HG03469 (cell line): Measurements from ENCODE around the gene CEP89.
"Not testable (repeated sequence)": the region's sequence is repeated elsewhere in the genome, so short reads cannot be mapped to it uniquely, and the experiment has no call there.

ENCODE experiments used
- ATAC-seq: cut with Tn5 transposase; IDR thresholded peaks from one replicate; pipeline ENCODE4 v1.9.1; 2021; ENCODE audit warnings: mild to moderate bottlenecking, moderate library complexity, moderate number of reproducible peaks; ENCODE audit not compliant: unreplicated experiment

Gene CEP89

DNA sequence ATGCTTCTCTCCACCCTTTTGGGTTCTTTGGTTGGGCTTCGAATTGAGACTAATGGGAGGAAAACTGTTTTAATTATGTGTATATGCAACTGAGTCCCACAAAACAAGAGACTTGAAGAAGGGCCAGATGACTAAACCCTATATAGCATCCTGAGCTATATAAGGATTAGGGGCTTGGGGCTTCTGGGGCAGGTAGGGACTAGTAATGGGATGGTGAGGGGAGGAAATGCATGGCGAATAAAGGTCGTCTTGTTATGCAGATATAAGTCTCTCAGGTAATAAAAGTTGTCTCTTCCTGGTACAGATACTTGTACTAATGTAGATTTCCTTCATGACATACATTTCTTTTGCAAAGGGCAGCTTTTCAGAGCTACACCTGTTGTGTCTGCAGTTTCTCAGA lies 99.4 kb downstream of the CEP89 start:
- no peak for ATAC-seq

DNA sequence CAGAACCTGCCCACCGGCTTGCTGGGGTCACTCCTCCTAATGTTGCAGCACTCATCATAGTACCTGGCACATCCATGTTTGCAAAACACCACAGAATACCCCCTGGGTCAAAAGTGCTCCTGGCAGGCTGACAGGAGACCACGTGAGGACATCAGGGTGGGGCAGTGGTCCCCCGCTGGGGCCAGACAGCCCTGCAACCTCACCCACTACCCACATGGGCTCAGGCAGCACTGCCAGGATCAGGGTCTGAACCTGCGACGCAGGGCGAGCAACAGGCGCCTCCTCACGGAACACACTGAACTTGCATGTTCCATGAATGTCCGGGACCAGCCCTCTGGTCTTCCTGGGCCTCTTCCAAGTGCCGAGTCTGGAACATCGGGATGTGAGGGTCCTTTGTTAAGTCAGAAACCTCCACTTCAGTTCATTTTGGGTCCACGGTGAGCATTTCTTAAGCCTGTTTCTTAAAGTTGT lies 100.7 kb downstream of the CEP89 start:
- ATAC-seq: no peak

DNA sequence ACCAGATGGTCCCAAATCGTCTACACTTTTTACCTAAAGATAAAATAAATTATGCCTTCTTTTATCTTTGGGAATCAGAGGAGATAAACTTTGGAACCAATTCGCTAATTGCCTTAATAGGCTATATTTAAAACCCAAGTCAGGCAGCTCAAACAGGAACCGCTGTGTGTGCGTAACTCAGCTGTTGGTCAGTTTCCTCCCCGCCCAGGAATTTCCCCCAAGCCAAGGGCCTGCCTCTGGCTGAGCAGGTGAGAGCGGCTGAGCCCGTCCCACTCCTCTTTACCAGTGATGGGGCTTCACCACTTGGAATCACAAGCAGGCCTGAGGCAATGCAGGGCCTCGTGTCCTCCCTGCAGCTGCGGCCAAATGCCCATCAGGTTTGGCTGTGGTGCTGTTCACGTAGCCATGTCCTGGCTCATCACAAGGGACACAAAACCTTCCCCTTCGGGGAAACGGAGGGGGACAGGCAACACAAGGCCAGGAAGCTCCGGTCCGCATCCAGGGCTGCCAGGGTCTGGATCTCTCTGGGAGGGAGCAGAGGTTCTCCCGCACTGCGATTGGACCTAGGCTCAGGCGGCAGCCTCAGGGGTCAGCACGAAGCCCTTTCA lies 101.7 kb downstream of the CEP89 start:
- ATAC-seq: no peak

DNA sequence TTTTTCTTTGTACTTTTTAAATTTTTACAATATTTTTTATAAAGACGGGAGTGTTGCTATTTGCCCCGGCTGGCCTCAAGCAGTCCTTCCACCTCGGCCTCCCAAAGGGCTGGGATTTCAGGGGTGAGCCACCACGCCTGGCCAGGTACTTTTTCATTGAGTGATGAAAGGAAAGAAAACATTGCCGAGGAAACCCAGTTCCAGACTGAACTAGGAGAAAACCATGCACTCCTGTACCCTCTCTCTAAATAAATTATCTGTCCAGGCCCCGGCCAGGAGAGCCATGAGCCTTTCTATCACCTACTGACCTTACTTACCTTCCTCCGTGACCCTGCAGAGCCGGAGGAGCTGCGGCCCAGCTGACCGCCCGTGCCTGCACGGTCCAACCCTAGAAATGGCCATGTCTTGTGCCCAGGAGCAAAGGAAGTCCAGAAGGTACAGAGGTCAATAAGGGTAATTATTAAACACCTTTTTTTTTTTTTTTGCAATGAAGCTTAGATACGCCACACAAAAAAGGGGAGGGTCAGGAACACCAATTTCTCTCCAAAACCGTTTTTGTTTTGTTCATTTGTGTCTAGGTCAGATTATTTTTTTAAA lies 102.3 kb downstream of the CEP89 start, which contains the start of gene SLC7A9:
Gene SLC7A9 (minus strand): TSS at position 399 of the 597 bp plus-strand sequence. CDS start 1,233 bp downstream, outside the sequence.
- ATAC-seq: no peak

GRCh38 chr19:32868206-32868950 lies 103.4 kb downstream of the CEP89 start:
- no peak for ATAC-seq

- ATAC-seq: not testable (repeated sequence)
These were observed 104.3 kb downstream of the CEP89 start for GRCh38 chr19:32867436-32867835.

GRCh38 chr19:32866564-32867265 lies 105.0 kb downstream of the CEP89 start:
- no peak for ATAC-seq

- ATAC-seq: no peak
These were observed 105.7 kb downstream of the CEP89 start for GRCh38 chr19:32866061-32866460.

DNA sequence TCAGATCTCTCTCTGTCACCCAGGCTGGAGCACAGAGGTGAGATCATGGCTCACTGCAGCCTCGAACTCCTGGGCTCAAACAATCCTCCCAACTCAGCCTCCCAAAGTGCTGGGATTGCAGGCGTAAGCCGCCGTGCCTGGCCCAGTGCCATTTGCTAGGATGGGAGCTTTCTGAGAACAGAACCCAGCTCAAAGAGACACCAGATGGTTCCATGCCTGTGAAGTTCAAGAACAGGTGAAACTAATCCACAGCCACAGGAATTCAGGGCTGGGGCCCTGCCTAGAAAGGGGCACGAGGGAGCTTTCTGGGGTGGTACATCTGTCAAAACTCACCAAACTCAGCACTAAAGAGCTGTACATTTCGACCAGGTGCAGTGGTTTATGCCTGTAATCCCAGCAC lies 106.4 kb downstream of the CEP89 start:
- no peak for ATAC-seq

DNA sequence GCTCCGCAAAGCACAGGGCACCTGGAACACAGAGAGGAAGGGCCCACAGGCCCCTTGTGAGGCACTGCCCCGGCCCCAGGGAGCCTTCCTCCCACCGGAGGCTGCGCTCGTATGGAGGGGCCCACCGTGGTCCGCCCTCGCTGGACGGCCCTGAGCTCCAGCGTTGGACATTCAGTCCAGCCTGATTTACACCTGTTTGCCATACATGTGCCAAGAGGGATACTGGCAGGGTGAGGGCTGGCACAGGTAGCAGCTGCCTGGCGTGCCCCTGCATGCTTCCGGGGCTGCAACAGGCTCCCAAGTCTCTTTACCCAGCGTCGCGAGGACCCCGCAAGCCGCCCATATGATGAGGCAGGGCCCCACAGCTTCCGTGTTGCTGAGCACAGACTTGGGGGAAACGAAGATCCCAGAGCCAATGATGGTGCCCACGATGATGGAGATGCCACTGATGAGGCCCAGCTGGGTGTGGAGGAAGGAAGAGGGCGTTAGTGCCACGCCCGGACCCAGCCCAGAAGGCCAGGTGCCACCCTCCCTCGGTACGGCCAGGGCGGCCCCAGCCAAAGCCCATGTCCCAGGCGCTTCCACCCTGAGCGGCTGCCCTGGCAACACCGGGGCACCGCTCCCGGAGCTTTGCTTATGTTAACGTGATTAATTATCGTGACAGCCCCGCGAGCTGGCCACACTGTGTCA lies 107.3 kb downstream of the CEP89 start:
- ATAC-seq: no peak

DNA sequence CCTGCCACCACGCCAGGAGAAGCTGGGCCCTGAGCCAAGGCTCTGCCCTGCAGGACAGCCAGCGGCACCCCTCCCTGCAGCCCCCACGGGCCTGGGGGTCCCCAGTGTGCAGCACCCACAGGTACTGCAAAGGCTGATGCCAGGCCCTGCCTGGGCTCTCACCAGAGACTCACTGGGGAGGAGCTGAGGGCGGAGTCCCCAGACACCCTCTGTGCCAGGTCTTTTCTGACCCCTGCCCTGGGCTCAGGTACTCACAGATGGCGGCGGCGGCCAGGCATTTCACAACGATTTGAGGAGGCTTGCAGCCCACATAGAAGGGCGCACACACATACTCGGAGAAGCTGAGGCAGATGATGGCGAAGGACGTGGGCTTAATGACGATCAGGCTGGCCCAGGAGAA lies 107.9 kb downstream of the CEP89 start:
- ATAC-seq: no peak

DNA sequence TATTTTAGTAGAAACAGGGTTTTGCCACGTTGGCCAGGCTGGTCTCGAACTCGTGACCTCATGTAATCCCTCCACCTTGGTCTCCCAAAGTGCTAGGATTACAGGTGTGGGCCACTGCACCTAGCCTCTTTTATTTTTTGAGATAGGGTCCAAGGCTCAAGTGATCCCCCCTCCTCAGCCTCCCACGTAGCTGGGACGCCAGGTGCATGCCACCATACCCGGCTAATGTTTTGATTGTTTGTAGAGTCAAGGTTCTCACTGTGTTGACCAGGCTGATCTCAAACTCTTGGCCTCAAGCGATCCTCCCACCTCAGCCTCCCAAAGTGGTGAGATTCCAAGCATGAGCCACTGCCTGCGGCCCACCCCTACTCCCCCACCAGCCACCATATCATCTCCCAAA lies 108.5 kb downstream of the CEP89 start:
- no peak for ATAC-seq

GRCh38 chr19:32862741-32863140 lies 109.0 kb downstream of the CEP89 start:
- ATAC-seq: no peak

DNA sequence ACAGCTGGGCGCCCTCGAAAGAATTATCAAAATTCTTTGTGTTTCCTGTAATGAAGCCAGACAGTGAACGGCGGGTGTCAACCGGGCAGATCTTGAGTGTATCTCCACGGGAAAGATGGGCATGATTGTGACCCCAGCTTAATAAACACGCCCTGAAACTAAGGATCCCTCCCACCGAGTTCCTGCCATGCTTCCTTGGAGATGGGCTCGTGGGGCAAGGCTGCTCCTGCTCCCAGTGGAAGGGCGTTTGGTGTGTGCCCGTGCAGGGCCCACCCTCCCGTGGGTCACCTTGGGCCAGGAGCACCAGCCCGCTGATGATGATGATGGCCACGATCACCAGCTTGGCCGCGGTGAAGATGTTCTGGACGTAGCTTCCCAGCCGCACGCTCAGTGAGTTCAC lies 109.6 kb downstream of the CEP89 start:
- no peak for ATAC-seq

DNA sequence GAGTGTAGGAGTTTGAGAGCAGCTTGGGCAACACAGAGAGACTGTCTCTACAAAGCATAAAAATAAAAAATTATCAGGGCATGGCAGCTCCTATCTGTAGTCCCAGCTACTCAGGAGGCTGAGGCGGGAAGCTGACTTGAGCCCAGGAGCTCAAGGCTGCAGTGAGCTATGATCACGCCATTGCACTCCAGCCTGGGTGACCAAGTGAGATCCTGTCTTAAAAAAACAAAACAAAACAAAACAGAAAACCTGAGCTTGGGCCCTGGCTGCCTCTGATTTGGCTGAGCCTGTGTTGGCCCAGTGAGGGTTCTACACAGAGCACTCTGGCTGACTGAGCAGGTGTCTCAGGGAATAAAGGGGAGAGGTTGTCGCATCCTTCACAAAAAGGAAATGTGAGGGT lies 110.2 kb downstream of the CEP89 start:
- no peak for ATAC-seq

DNA sequence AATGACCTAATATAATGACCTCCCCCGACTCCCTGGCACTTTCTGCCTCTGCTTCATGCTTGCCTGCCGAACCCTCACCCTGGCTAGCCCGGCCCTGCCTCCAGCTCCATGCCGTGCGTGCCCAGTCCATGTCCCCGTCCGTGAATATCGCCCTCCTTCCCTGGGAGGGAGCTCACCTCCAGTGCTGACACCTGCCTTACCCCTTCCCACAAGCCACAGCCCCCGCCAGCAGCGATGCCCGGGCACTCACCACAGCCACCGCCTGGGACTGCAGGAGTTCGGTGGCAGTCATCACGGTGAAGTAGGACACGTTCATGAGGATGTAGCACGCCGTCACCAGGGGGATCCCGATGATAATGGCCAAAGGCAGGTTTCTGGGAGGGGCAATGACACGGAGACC lies 112.2 kb downstream of the CEP89 start:
- ATAC-seq: no peak

DNA sequence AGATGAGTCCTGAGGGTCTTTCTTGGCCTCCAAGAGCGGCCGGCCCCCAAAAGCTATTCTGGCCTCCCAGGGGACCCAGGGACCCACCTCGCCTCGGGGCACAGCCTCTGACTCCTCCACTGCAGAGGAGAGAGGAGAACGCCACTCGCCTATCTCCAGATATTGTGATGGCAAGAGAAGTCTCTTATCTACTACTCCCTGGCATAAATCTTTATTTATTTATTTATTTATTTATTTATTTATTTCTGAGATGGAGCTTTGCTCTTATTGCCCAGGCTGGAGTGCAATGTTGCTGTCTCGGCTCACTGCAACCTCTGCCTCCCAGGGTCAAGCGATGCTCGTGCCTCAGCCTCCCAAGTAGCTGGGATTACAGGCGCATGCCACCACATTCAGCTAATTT lies 113.2 kb downstream of the CEP89 start:
- ATAC-seq: no peak

GRCh38 chr19:32858155-32858554 lies 113.6 kb downstream of the CEP89 start:
- ATAC-seq: no peak

DNA sequence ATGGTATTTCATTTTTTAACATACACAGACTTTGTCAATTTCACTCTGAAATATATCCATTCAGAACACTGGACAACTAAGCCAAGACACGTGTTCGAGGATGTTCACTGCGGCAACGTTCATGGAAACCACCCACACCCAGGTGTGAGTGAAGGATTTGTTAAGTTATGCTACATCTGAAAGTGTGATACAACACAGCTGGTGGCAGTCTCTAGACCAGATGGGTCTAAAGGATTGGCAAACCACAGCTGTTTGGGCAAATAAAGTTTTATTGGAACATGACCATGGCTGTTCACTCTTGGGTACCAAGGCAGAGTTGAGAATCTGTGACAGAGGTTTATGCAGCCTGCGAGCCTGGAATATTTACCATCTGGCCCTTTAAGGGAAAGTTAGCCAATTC lies 114.2 kb downstream of the CEP89 start:
- ATAC-seq: no peak

GRCh38 chr19:32856818-32857217 lies 114.9 kb downstream of the CEP89 start:
- ATAC-seq: not testable (repeated sequence)

DNA sequence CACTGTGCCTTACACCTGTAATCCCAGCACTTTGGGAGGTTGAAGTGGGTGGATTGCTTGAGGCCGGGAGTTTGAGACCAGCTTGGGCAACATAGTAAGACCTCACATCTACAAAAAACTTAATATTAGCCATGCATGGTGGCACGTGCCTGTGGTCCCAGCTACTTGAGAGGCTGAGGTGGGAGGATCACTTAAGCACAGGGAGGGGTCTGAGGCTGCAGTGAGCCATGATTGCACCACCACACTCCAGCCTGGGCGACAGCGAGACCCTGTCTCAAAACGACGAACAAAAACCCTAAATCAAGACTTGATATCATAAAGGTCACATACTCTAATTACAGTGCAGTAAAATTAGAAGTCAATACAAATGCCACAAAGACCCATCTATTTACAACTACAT lies 119.5 kb downstream of the CEP89 start:
- ATAC-seq: no peak
